Measurements from ENCODE around the gene EML6. TPM values are rescaled to one million over a fixed set of nuclear protein-coding genes. Genes with fewer than 3 reads are reported as not detected.

The EML6 gene
- total RNA-seq, 2 donors from 2014 or later, result 1.0 to 1.1 TPM

DNA sequence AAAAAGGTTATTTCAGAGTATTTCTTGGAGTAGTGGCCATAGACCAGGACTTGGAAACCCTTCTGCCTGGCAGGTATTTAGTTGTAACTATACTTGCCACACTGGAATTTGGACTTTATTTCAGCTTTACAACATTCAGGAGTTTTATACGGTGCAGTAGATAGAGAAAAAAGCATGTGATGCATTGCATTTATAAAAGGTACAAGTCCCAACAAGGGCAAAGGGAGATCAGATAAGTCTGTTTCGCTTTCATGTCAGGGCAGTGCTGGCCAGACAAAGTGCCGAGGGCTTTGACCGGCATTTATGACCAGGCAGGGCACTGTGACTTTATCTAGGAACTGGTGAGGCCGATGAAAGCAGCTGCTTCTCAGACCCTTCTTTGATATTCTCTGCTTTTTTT is 181.4 kb downstream of the EML6 start:
- ATAC-seq (no peak), DNase-seq (ENCODE audit: low spot score) (no peak)
- Mint-ChIP-seq H3K27me3 (peaks cover 0 to 2% of the 10 kb centered on the region in 2 donors), H3K4me1 (ENCODE audit: low read depth in 2 of 2) (peaks cover 12 to 13% of the 10 kb centered on the region in 2 donors), H3K27ac (peak overlapping the region; percentile 61 to 97), H3K9me3 (peaks cover 3% of the 10 kb centered on the region), H3K36me3 (no peaks in the 10 kb centered on the region), H3K4me3 (no peak overlapping the region)

DNA sequence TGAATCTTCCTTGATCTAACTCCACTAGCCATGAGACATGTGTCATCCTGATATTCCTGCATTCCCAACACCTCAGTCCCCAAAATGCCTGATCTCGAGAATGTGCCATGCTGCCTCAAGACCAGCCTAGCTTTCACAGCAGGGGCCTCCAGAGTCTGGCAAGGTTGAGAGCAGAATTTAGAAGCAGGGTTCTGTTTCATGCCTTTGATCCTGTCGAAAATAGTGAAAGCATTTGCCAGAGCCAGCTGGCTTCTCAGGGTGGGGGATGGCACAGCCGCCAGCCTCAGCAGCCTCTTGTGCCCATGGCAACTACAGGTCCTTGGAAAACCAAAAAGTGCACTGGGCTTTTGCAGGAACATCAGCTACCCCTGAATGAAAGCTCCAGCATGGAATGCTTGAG is 183.3 kb downstream of the EML6 start:
- Mint-ChIP-seq H3K36me3 (no peaks in the 10 kb centered on the region), H3K27me3 (peaks cover 0 to 2% of the 10 kb centered on the region in 2 donors), H3K27ac (peak overlapping the region in 1 of 2 donors; percentile 56), H3K9me3 (peaks cover 3% of the 10 kb centered on the region), H3K4me3 (no peak overlapping the region), H3K4me1 (ENCODE audit: low read depth in 2 of 2) (peaks cover 12 to 13% of the 10 kb centered on the region in 2 donors)
- no peak for DNase-seq (ENCODE audit: low spot score)
- ATAC-seq, result no peak

DNA sequence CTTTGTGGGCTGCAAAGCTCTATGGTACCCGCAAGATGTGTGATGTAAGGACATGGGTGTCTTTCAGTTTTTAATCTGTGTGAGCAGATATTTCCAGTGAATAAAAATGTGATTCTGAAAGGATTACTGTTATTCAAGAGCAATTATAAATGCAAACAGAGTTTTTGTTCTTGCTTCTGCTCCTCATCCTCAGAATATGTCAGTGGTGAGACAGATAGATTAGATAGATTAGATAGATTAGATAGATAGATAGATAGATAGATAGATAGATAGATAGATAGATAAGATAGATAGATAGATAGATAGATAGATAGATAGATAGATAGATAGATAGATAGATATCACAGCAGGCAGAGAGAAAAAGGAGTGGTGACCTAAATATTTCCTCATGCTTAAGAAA is 184.2 kb downstream of the EML6 start:
- Mint-ChIP-seq H3K4me1 (ENCODE audit: low read depth in 2 of 2) (peaks cover 12 to 13% of the 10 kb centered on the region in 2 donors), H3K36me3 (no peaks in the 10 kb centered on the region), H3K27me3 (peaks cover 0 to 2% of the 10 kb centered on the region in 2 donors), H3K27ac (no peak overlapping the region), H3K4me3 (no peak overlapping the region), H3K9me3 (peaks cover 3% of the 10 kb centered on the region)
- DNase-seq (ENCODE audit: low spot score), result no peak
- no peak for ATAC-seq

DNA sequence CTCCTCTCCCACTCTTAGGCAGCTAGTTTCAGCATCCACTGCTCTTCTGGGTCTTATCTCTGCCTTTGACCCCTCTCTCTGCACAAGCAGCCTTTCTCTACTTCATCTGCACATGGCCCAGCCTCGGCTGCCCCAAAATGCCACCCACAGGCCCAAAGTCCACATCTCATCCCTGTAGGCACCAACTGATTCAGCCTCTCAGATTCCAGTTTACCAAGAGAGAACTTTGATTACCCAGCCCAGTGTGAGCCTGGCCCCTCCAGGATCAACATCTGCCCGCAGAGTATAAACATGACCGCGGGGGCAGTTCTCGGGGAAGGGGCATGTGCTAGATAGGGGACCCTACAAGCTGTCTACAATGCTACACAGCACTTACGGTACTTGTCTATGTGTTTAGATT is 185.1 kb downstream of the EML6 start:
- no peak overlapping the region for H3K27ac Mint-ChIP-seq
- no peak overlapping the region for H3K4me3 Mint-ChIP-seq
- DNase-seq (ENCODE audit: low spot score) (no peak), ATAC-seq (no peak)
- H3K36me3 Mint-ChIP-seq, result peaks cover 3% of the 10 kb centered on the region
- peaks cover 0 to 2% of the 10 kb centered on the region in 2 donors for H3K27me3 Mint-ChIP-seq
- H3K4me1 Mint-ChIP-seq (ENCODE audit: low read depth in 2 of 2), result peaks cover 11 to 12% of the 10 kb centered on the region in 2 donors
- peaks cover 3% of the 10 kb centered on the region for H3K9me3 Mint-ChIP-seq

DNA sequence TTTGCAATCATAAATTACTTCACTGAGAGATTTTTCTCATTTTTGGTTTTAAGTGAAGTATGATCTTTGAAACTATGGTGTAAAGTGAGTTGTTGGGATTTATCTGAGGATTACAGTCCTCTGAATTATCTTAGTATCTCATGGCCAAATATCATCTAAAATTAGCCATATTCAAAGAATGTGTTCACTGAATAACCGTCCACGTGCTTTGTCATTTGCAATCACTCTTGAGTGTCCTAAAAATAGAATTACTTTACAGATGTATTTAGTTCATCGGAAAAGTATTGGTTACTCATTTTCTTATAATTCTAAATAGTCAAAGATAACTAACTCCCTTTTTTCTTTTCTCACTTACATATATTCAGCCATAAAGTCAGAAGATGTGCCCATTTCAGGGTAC is 185.5 kb downstream of the EML6 start:
- ATAC-seq (no peak), DNase-seq (ENCODE audit: low spot score) (no peak)
- peaks cover 0 to 2% of the 10 kb centered on the region in 2 donors for H3K27me3 Mint-ChIP-seq
- H3K9me3 Mint-ChIP-seq, result peaks cover 3% of the 10 kb centered on the region
- no peak overlapping the region for H3K4me3 Mint-ChIP-seq
- H3K4me1 Mint-ChIP-seq (ENCODE audit: low read depth in 2 of 2), result peaks cover 7 to 8% of the 10 kb centered on the region in 2 donors
- peaks cover 5% of the 10 kb centered on the region for H3K36me3 Mint-ChIP-seq
- H3K27ac Mint-ChIP-seq, result no peak overlapping the region

DNA sequence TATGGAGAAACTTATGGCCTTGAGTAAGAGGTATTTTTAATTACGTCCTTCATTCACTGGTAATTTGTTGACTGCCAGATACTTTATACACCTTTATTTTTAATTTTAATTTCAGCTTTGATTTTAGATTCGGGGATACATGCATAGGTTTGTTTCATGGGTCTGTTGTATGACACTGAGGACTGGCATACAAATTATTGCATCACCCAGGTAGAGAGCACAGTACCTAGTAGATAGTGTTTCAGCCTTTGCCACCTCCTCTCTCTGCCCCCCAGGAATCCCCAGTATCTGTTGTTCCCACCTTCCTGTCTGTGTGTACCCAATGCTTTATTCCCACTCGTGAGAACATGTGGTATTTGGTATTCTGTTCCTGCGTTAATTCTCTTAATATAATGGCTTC is 188.8 kb downstream of the EML6 start:
- Mint-ChIP-seq H3K36me3 (peaks cover 5% of the 10 kb centered on the region), H3K9me3 (no peaks in the 10 kb centered on the region), H3K27ac (no peak overlapping the region), H3K4me1 (ENCODE audit: low read depth in 2 of 2) (no peaks in the 10 kb centered on the region), H3K27me3 (peaks cover 0 to 2% of the 10 kb centered on the region in 2 donors), H3K4me3 (no peak overlapping the region)
- no peak for DNase-seq (ENCODE audit: low spot score)
- no peak for ATAC-seq

DNA sequence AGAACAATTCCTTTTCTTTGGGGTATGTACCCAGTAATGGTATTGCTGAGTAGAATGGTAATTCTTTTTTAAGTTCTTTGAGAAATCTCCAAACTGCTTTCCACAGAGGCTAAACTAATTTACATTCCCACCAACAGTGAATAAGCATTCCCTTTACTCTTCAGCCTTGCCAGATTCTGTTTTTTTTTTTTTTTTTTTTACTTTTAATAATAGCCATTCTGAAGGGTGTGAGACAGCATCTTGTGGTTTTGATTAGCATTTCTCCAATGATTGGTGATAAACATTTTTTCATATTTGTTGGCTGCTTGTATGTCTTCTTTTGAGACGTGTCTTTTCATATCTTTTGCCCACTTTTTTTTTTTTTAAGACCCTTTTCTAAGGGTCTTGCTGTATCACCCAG is 189.4 kb downstream of the EML6 start:
- H3K36me3 Mint-ChIP-seq, result peaks cover 5% of the 10 kb centered on the region
- no peak overlapping the region for H3K4me3 Mint-ChIP-seq
- H3K27me3 Mint-ChIP-seq, result peaks cover 0 to 2% of the 10 kb centered on the region in 2 donors
- H3K27ac Mint-ChIP-seq, result no peak overlapping the region
- peaks cover 0 to 3% of the 10 kb centered on the region in 2 donors for H3K4me1 Mint-ChIP-seq (ENCODE audit: low read depth in 2 of 2)
- no peaks in the 10 kb centered on the region for H3K9me3 Mint-ChIP-seq
- no peak for ATAC-seq
- DNase-seq (ENCODE audit: low spot score), result no peak

DNA sequence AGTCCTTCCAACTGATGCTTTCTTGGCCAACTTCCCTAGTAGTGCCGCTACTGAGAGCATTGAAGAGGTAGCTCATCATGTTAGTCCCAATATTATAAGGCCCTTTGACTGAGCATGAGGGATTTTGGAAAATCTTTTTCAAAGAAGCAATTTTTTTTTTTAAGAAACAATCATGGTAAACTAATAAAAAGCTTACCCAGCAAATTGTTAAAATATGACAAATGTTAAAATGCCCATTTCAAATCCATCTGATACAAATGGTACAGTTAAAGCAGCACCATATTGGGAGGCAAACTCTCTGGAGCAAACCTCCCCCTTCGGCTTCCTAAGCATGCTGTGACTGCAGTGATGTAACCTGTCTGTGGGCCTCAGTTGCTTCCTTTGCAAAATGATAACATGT is 191.2 kb downstream of the EML6 start:
- Mint-ChIP-seq H3K27ac (no peak overlapping the region), H3K4me1 (ENCODE audit: low read depth in 2 of 2) (peaks cover 0 to 3% of the 10 kb centered on the region in 2 donors), H3K36me3 (peaks cover 5% of the 10 kb centered on the region), H3K9me3 (no peaks in the 10 kb centered on the region), H3K27me3 (no peaks in the 10 kb centered on the region), H3K4me3 (no peak overlapping the region)
- DNase-seq (ENCODE audit: low spot score) (no peak), ATAC-seq (no peak)

DNA sequence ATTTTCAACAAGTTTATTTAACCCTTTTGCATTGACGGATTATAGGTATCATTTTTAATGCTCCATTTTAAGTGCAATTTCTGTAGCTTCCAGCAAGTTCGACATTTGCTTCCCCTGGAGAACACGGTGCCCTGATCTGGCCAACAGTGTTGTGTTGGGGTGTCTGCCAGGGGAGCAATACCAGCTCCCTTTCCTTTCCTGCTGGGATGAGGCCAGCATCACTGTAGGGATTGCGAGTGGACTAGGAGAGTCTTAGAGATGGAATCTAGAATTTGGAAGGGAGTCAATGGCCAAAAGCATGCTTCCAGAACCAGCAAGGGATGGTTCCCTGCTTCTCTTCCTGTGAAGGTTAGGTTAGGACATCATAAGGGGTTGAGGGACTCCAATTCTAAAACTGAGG is 191.6 kb downstream of the EML6 start:
- no peaks in the 10 kb centered on the region for H3K9me3 Mint-ChIP-seq

DNA sequence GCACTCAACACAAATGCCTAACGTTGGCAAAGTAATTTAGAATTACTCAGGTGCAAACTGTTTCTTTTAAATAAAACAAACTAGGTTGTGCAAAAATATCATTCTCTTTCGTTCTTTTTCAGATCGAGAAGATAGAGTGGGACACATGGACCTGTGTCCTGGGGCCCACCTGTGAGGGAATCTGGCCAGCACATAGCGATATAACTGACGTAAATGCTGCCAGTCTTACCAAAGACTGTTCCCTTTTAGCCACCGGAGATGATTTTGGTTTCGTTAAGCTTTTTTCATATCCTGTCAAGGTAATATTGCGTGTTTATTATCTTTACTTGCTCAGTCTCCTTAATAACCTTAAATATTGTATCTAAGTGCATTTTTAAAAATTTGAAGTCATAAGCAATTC is 193.2 kb downstream of the EML6 start:
- Mint-ChIP-seq H3K27ac (no peak overlapping the region), H3K27me3 (peaks cover 0 to 7% of the 10 kb centered on the region in 2 donors), H3K4me3 (no peak overlapping the region)

More for the DNA sequence above, 191.6 kb downstream of the EML6 start:
- Mint-ChIP-seq H3K4me3 (no peak overlapping the region), H3K27me3 (no peaks in the 10 kb centered on the region), H3K4me1 (ENCODE audit: low read depth in 2 of 2) (peaks cover 0 to 3% of the 10 kb centered on the region in 2 donors), H3K36me3 (peaks cover 5% of the 10 kb centered on the region), H3K27ac (no peak overlapping the region)
- DNase-seq (ENCODE audit: low spot score) (no peak), ATAC-seq (no peak)

DNA sequence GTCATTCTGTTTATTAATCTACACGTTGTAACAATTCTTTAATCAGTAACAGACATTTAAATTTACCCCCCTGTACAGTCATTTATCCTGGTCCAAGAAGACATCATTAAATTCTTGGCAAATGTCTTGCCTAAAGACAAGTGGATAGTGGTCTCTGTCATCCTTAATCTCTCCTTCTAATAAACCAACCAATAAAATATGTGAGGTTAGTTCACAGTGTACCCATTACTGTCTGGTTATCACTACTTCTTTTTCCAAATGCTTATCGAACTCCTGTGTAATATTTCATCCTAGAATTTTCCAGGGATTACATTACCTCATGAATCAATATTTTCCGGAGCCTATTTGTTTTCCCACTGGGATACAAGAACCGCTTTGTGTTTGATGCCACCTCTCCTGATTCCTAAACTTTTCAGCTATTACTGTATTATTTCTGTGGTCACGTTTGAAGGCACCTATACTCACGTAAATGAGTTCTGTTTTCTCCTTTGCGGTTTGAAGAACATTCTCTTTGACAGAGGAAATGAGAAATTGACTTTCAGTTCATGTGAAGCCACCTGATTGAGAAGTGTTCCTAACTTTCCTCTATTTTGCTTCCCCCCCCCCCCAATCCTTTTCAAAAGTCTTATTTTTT is 195.3 kb downstream of the EML6 start:
- H3K4me1 Mint-ChIP-seq (ENCODE audit: low read depth in 2 of 2), result peaks cover 0 to 3% of the 10 kb centered on the region in 2 donors
- no peaks in the 10 kb centered on the region for H3K9me3 Mint-ChIP-seq
- DNase-seq (ENCODE audit: low spot score), result no peak
- H3K4me3 Mint-ChIP-seq, result no peak overlapping the region
- H3K36me3 Mint-ChIP-seq, result peaks cover 13% of the 10 kb centered on the region
- H3K27me3 Mint-ChIP-seq, result peaks cover 2 to 14% of the 10 kb centered on the region in 2 donors
- ATAC-seq, result no peak
- no peak overlapping the region for H3K27ac Mint-ChIP-seq

More for the DNA sequence above, 193.2 kb downstream of the EML6 start:
- H3K36me3 Mint-ChIP-seq, result peaks cover 17% of the 10 kb centered on the region
- no peaks in the 10 kb centered on the region for H3K9me3 Mint-ChIP-seq
- DNase-seq (ENCODE audit: low spot score) (no peak), ATAC-seq (no peak)
- peaks cover 0 to 3% of the 10 kb centered on the region in 2 donors for H3K4me1 Mint-ChIP-seq (ENCODE audit: low read depth in 2 of 2)

DNA sequence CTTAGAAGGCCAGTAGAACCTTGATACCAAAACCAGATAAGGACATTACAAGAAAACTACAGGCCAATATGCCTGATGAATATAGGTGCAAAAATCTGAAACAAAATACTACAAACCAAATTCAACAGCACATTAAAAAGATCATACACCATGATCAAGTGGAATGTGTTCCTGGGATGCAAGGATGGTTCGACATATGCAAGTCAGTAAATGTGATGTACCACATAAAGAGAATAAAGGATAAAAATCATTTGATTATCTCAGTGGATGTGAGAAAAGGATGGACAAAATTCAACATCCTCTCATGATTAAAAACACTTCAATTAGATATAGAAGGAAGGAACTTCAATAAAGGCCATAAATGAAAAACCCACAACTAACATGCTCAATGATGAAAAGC is 197.2 kb downstream of the EML6 start:
- H3K27ac Mint-ChIP-seq, result no peak overlapping the region
- H3K27me3 Mint-ChIP-seq, result peaks cover 2 to 14% of the 10 kb centered on the region in 2 donors
- H3K36me3 Mint-ChIP-seq, result peaks cover 13% of the 10 kb centered on the region
- H3K9me3 Mint-ChIP-seq, result peaks cover 2% of the 10 kb centered on the region
- DNase-seq (ENCODE audit: low spot score) (no peak), ATAC-seq (no peak)
- no peak overlapping the region for H3K4me3 Mint-ChIP-seq
- peaks cover 0 to 13% of the 10 kb centered on the region in 2 donors for H3K4me1 Mint-ChIP-seq (ENCODE audit: low read depth in 2 of 2)

DNA sequence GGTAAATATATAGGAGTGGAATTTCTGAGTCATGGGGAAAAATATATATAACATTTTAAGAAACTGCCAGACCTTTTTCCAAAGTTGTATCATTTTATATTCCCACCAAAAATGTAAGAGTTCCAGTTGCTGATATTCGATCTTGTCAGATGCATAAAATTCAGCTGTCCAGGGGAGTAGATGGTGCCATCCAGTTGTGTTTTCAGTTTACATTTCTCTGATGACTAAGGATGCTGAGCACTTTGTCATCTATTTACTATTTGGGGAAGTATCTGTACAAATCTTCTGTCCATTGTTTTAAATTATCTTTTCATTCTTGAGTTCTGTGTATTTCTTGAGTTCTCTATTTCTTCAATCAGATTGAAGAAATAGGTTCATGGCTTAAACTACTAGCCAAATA is 200.7 kb downstream of the EML6 start:
- DNase-seq (ENCODE audit: low spot score), result no peak
- H3K27me3 Mint-ChIP-seq, result peaks cover 2 to 21% of the 10 kb centered on the region in 2 donors
- no peak for ATAC-seq
- H3K4me1 Mint-ChIP-seq (ENCODE audit: low read depth in 2 of 2), result peaks cover 0 to 15% of the 10 kb centered on the region in 2 donors
- H3K9me3 Mint-ChIP-seq, result peaks cover 2% of the 10 kb centered on the region
- peaks cover 13% of the 10 kb centered on the region for H3K36me3 Mint-ChIP-seq
- H3K27ac Mint-ChIP-seq, result no peak overlapping the region
- H3K4me3 Mint-ChIP-seq, result no peak overlapping the region

DNA sequence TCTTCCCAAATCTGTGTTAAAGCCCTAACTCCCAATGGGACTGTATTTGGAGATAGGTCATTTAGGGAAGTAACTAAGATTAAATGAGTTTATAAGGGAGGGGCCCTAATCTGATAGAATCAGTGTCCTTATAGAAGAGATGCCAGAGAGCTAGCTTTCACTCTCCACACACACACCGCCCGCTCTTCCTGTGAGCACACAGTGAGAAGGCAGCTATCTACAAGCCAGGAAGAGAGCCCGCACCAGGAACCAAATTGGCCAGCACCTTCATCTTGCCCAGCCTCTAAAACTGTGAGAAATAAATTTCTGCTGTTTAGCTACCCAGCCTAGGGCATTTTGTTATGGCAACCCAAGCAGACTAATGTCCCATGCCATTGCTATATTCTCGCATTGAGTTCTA is 201.6 kb downstream of the EML6 start:
- Mint-ChIP-seq H3K4me3 (no peak overlapping the region), H3K4me1 (ENCODE audit: low read depth in 2 of 2) (peaks cover 0 to 15% of the 10 kb centered on the region in 2 donors), H3K27me3 (peaks cover 2 to 21% of the 10 kb centered on the region in 2 donors), H3K9me3 (peaks cover 2% of the 10 kb centered on the region), H3K36me3 (peaks cover 13% of the 10 kb centered on the region), H3K27ac (peak overlapping the region in 1 of 2 donors; percentile 59)
- ATAC-seq, result peak in 1 of 2 donors; percentile 64
- DNase-seq (ENCODE audit: low spot score), result no peak

All from natural killer cell treated with Interleukin-12 subunit alpha and Interleukin-12 subunit beta and Interleukin-15 and Interleukin-18, amount 100 ng/mL, for 72 hours (primary cell).